ENCODE data around the gene AXIN2. TPM values are rescaled to one million over a fixed set of nuclear protein-coding genes. Genes with fewer than 3 reads are reported as not detected.
"Not testable (repeated sequence)": the region's sequence is repeated elsewhere in the genome, so short reads cannot be mapped to it uniquely, and the experiment has no call there.

Gene AXIN2
- total RNA-seq, 4 donors from 2014 or later: 9.8 to 36.9 (median 19.8) TPM

GRCh38 chr17:65485388-65486299, 75.8 kb downstream of the AXIN2 start:
- Histone ChIP-seq H3K4me1 (no peaks in the 10 kb centered on the region), H3K27ac (no peak overlapping the region), H3K9me3 (no peaks in the 10 kb centered on the region), H3K4me3 (no peak overlapping the region), H3K36me3 (no peaks in the 10 kb centered on the region), H3K27me3 (no peaks in the 10 kb centered on the region)
- TF ChIP-seq POLR2AphosphoS5 (IDR thresholded peaks at IDR 0.05) (peak in 1 of 3 donors; percentile 2), CTCF (IDR thresholded peaks at IDR 0.05) (no peak)
- WGBS: 66% methylated on average over 6 of the region's 9 CpGs
- DNase-seq (ENCODE audit: low spot score in 2 of 2): no peak

GRCh38 chr17:65484405-65484804, 77.0 kb downstream of the AXIN2 start:
- H3K27ac ChIP-seq: not testable (repeated sequence)
- WGBS: 97% methylated on average over 7 of the region's 24 CpGs

GRCh38 chr17:65483438-65483837, 78.0 kb downstream of the AXIN2 start:
- H3K9me3 ChIP-seq: no peaks in the 10 kb centered on the region
- DNase-seq (ENCODE audit: low spot score in 2 of 2): no peak
- no peak for TF ChIP-seq POLR2AphosphoS5 (IDR thresholded peaks at IDR 0.05)
- TF ChIP-seq CTCF (IDR thresholded peaks at IDR 0.05): no peak
- no peak for TF ChIP-seq EP300 (IDR thresholded peaks at IDR 0.05)
- no peak overlapping the region for H3K27ac ChIP-seq
- no peaks in the 10 kb centered on the region for H3K4me1 ChIP-seq
- H3K4me3 ChIP-seq: no peak overlapping the region
- whole genome bisulfite sequencing: 90% methylated on average over 10 of the region's 10 CpGs
- no peaks in the 10 kb centered on the region for H3K27me3 ChIP-seq
- H3K36me3 ChIP-seq: no peaks in the 10 kb centered on the region

More at GRCh38 chr17:65484405-65484804, 77.0 kb downstream of the AXIN2 start:
- H3K36me3 ChIP-seq; H3K4me3 ChIP-seq; H3K4me1 ChIP-seq; H3K27me3 ChIP-seq; DNase-seq (ENCODE audit: low spot score in 2 of 2); H3K9me3 ChIP-seq: not testable (repeated sequence)

GRCh38 chr17:65482201-65482600, 79.2 kb downstream of the AXIN2 start:
- no peaks in the 10 kb centered on the region for H3K4me1 ChIP-seq
- TF ChIP-seq CTCF (IDR thresholded peaks at IDR 0.05) (no peak), POLR2AphosphoS5 (IDR thresholded peaks at IDR 0.05) (no peak), EP300 (IDR thresholded peaks at IDR 0.05) (no peak), POLR2A (IDR thresholded peaks at IDR 0.05) (no peak)
- no peak overlapping the region for H3K4me3 ChIP-seq
- no peaks in the 10 kb centered on the region for H3K36me3 ChIP-seq
- WGBS: 72% methylated on average over 3 of the region's 3 CpGs
- no peak overlapping the region for H3K27ac ChIP-seq
- no peaks in the 10 kb centered on the region for H3K9me3 ChIP-seq
- DNase-seq (ENCODE audit: low spot score in 2 of 2): no peak
- no peaks in the 10 kb centered on the region for H3K27me3 ChIP-seq

- H3K27ac ChIP-seq: no peak overlapping the region
- H3K9me3 ChIP-seq: no peaks in the 10 kb centered on the region
- no peaks in the 10 kb centered on the region for H3K36me3 ChIP-seq
- no peak for DNase-seq (ENCODE audit: low spot score in 2 of 2)
- no peaks in the 10 kb centered on the region for H3K27me3 ChIP-seq
- no peak overlapping the region for H3K4me3 ChIP-seq
- no peaks in the 10 kb centered on the region for H3K4me1 ChIP-seq
- TF ChIP-seq CTCF (IDR thresholded peaks at IDR 0.05) (no peak), POLR2A (IDR thresholded peaks at IDR 0.05) (no peak), POLR2AphosphoS5 (IDR thresholded peaks at IDR 0.05) (no peak), EP300 (IDR thresholded peaks at IDR 0.05) (no peak)
- 92% methylated on average over 2 of the region's 2 CpGs for WGBS
These were observed 82.2 kb downstream of the AXIN2 start for GRCh38 chr17:65479282-65479681.
